Hematopoietic multipotent progenitor cell treated with erythropoietin and hydrocortisone succinate and interleukin-3 and kit ligand, for 6 days (in vitro differentiated cells): Measurements from ENCODE around the gene CLSTN2.

Experiments used
- DNase-seq: peaks from one replicate; pipeline ENCODE4 v3.0.0-alpha.2; 2015

CLSTN2 gene

GRCh38 chr3:140434261-140434905 lies 499.4 kb downstream of the CLSTN2 start:
- no peak for DNase-seq

DNA sequence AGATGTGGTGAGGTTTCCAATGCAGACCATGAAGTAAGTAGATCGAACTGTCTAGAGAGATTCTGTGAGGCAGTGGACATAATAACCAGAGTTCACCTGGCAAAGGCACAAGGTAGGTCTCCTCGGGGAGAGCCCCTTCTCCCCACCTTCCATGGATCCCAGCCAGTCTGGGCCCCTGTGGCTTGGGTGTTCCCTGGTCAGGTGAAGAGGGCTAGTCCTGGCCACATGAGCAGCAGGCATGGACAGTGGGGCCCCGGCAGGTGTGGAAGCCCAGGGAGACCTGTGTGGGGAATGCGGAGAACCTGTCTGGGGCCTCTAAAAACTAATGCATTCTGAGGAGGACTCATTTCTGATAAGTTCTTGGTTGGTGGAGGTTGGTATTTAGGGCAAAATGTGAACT lies 501.4 kb downstream of the CLSTN2 start:
- no peak for DNase-seq

GRCh38 chr3:140438736-140439470 lies 503.9 kb downstream of the CLSTN2 start:
- no peak for DNase-seq

DNA sequence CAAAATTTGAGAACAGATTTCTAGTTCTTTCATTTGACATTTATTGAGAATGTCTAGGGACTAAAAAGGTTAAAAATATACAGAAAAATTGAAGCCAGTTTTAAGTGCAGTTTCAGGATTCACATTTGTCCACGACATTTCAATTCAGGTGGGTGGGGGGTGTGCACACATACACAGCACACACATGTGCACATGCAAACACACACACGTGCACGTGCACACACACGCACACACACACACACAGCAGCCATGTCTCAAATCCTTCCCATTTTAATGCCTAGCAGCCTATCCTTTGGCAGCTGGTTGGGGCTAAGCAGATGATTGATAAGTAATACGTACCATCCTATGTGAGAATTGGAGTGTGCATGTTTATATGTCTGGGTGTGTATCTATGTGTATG lies 504.5 kb downstream of the CLSTN2 start:
- DNase-seq = no peak

DNA sequence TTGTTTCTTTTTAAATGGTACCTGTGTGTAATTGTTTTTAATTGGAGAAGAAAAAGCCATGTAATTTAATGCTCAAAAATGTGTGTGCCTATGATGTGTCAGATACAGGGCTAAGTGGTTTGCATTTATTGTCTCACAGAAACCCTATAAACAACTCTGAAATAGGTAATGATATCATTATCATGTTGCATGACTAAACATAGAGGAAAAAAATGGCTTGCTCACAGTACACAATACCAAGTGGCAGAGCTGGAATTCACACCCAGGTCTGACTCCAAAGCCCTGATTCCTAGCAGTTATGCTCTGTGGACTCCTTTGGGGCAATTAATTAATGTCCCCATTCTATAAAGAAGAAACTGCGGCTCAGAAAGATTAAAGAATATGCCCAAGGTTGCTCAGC lies 505.5 kb downstream of the CLSTN2 start:
- no peak for DNase-seq

- no peak for DNase-seq
These were observed 506.0 kb downstream of the CLSTN2 start for GRCh38 chr3:140441006-140441405.

DNA sequence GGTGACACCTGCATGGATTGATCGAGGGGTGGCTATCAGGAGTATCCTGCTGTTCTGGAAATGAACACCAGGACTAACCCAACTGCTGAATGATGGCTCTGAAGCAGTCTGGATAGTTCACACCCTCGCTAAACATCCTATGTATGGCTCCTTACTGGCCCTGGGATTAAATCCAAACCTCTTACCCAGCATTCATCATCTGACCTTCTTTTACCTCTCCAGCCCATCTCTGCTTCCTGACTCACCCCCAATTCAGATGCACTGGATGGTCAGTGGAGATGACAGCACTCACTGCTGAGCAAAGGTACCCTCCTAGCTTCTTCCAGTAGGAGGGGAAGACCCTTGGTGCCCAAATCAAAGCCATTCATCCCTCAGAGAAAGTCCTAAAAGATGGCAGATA lies 507.6 kb downstream of the CLSTN2 start:
- DNase-seq = no peak

- DNase-seq = no peak
These were observed 508.1 kb downstream of the CLSTN2 start for GRCh38 chr3:140443073-140443472.

DNA sequence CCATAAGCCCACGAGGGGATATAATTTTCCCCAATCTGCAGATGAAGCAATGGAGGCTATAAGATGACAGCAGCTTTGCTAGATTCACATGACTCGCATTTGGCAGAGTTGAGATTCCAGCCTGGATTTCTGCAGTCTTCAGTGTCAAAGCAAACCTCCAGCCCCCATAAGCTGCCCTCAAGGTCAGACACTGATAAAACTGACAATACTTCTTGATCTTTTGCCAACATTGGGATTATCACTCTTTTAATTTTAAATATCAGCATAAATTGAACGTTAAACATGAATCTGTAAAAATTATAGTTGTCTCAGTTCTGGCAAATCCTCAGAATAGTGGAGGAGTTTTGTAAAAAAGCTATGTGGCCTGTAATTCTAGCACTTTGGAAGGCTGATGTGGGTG lies 508.8 kb downstream of the CLSTN2 start:
- no peak for DNase-seq

GRCh38 chr3:140446734-140447133 lies 511.7 kb downstream of the CLSTN2 start:
- DNase-seq = no peak

DNA sequence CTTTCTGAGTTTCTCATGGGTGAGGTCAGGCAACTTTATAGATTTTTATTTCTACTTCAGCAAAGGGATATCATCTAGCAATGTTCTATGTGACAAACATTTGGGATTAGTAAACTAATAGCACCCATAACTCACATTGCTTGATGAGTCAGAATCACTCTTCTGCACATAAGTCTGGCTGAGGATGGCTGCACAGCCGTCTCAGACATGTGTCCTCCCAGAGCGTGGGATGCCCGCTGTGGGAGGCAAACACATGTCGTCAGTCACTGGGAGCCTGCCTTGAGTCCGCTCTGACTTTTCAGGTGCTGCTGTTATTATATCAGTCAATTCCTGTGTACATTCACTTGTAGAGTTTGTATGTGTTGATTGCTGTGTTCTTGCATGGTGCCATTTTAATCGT lies 512.2 kb downstream of the CLSTN2 start:
- DNase-seq = no peak

- no peak for DNase-seq
These were observed 513.0 kb downstream of the CLSTN2 start for GRCh38 chr3:140448001-140448400.

DNA sequence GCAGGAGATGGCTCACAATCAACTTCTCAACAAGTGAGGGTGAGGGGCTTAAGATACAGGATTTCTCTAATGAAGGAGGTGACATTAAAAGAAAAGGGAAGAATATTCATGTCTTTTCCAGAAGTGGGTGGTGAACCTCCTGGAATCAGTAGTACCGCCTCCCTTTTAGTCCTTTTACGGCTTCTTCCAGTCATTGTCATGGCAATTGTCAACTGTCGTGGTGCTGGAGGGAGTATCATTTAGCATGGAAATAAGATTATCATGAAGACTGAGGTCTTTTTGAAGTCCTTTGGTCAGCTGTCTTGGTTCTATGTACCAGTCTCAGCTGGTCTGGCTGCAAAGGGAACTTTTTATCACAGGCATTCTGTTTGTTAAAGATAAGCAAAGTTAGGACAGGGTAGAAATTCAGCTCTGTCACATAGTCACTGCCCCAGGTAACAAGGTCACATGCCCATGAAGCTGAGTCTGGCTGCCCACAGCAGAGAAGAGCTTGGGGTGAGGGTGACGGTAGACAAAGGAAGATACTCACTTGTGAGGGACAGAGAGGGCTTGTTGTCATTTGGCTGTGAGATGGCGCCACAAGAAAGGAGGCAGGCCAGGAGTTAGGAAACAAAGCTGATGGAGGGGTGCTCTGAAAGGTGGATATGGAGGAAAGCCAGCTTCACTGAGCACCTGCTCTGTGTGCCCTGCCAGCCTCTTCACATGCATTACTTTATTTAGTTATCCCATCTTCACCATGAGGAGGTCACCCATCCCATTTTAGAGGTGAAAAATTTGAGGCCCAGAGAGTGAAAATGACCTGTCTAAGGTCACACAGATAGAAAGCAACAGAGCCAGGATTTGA lies 514.6 kb downstream of the CLSTN2 start:
- no peak for DNase-seq

DNA sequence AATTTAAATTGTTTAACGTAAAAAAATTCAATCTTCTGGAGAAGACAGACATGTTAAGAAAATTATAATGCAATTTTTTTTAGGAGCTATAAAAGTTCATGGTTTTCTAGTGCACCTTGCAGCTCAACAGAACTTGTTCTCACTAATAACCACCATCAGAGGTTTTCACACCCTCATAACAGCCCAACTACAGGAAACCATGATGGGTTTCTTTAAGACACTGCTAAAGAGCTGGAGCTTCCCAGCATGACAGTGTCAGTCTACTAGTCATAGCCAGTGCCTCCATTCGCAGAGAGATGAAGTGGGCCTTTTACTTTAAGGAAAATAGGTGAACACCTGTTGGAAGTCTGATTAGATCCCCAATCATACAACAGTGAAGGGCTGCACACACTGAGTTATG lies 518.8 kb downstream of the CLSTN2 start:
- no peak for DNase-seq

DNA sequence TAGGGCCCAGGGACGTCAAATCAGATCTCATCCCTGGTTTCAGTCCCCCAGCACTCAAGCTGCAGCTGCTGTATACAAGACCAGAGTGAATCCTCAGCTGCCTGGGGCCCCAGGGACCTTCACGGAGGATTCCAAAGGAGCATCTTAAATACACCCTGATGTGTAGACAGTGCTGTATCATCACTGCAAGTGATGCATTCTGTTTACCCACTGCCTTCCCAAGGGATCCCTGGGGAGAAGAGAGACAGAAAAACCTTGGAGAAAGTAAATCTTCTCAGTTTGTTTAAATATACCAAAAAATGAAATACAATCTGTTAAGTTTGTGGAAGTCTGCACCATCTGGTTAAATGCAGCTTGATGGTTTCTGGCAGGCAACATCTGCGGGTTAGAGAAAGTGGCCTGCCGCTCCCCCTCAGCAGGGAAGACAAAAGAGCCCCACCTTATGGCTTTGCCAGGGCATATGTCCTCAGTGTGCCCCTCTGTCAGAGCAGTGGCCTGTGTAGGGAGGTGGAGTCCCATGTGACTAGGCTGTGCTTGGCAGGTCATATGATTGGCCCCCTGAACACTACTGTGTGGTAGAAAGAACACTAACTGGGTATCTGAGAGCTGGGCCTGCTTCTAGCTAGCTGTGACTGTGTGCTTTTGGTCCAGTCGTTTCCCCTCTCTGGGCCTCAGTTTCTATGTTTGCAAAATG lies 520.7 kb downstream of the CLSTN2 start:
- no peak for DNase-seq

DNA sequence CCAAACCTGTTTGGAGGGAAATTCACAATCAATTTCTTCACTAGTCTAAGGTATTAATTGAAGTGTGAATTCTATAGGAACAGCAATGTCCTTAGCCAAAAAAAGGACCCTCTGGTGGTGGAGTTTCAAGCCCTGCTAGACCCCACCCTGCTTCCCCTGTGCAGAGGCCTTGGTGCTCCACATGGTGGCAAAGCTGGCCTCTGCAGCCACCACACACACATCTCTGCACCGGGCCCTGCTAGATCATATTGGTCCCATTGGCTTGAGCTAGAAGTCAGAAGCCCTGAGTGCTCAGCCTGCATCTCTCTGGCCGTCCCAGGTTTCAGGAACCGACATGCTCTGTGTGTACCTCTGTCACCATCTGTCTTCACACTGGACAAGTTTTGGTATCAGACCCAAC lies 522.0 kb downstream of the CLSTN2 start:
- no peak for DNase-seq

DNA sequence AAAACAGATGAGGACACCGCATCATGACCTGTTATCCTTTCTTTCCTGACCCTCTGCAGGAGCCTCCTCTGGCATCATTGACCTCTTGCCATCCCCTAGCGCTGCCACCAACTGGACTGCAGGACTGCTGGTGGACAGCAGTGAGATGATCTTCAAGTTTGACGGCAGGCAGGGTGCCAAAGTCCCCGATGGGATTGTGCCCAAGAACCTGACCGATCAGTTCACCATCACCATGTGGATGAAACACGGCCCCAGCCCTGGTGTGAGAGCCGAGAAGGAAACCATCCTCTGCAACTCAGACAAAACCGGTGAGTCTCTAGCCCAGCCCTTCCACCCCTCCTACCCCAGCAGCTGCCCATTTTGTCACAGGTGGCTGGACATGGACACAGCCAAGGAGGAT lies 524.5 kb downstream of the CLSTN2 start:
- DNase-seq = no peak

GRCh38 chr3:140461250-140461649 lies 526.3 kb downstream of the CLSTN2 start:
- no peak for DNase-seq

GRCh38 chr3:140463355-140463754 lies 528.4 kb downstream of the CLSTN2 start:
- DNase-seq = no peak

DNA sequence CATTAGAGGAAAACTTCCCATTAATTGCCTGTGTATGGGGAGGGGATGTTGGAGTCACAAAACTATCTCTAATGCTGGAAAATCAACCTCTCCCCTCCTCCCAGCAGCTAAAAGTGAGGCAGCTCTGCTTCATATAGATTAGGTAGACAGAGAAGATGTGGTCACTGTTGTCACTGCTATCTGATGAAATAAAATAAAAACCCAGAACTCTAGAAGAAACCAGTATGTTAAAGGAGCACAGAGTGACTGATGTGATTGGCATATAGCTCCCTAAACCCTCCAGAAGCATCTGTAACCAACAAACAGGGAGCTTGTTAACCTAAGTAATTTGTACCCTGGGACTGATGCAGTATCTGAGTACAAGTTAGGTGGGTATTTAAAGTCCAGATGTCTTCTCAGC lies 531.0 kb downstream of the CLSTN2 start:
- DNase-seq = no peak

DNA sequence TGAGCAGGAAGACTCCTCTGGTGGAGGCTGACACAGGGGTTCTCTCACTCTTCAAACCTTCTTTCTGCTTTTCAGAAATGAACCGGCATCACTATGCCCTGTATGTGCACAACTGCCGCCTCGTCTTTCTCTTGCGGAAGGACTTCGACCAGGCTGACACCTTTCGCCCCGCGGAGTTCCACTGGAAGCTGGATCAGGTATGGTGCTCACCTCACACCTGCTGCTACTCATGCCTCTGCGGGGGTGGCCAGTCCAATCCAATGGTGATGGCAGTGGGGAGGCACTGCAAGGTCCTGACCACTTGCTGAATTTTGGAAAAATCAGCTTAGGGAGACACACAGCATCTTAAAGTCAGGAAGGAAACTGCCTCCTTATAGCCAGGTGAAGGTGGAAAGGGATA lies 531.5 kb downstream of the CLSTN2 start:
- no peak for DNase-seq

- DNase-seq = no peak
These were observed 532.2 kb downstream of the CLSTN2 start for GRCh38 chr3:140467104-140467577.

DNA sequence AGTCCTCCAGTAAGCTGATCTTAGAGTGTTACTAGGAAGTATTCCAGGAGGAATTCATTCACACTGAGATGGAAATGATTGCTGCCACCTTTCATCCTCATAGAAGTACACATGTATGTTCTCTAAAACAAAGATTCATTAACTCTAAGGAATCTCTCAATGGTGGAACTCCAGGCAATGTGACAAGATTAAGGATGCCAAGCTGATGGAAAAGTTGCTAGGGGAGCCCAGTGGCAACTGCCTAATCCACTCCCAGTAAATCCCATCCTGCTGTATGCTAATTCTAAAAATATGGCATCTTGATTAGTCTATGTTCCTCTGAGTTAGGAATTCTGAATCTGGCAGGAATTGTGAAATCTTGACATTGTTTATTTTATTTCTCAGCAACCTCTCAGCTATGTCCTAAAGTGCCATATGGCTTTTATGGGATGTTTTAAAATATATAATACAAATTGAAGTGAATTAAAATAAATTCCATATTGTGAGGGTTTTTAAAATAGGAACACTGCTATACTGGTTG lies 532.9 kb downstream of the CLSTN2 start:
- no peak for DNase-seq
